HG02610 (cell line): ENCODE measurements around the gene NR2C2.

Experiments
- ATAC-seq: cut with Tn5 transposase; IDR thresholded peaks from one replicate; pipeline ENCODE4 v1.9.1; 2021; ENCODE audit warnings: mild to moderate bottlenecking, moderate library complexity; ENCODE audit not compliant: unreplicated experiment

Gene NR2C2

GRCh38 chr3:15097891-15098290 lies 150.5 kb downstream of the NR2C2 start:
- ATAC-seq: no peak
